Muscle of back (tissue), 11 donors: ENCODE data around the gene CAMK2B. TPM values are rescaled to one million over a fixed set of nuclear protein-coding genes. Genes with fewer than 3 reads are reported as not detected.

ENCODE experiments used
- DNase-seq, 3 donors: peaks; one replicate each; pipeline versions ENCODE4 v3.0.0 to v3.0.0-alpha.2; 2013
- polyA plus RNA-seq, 10 donors: library from polyadenylated mRNA; unstranded; fragments of 120-200 nt; gene quantifications; one replicate each; pipeline ENCODE4 v1.2.1, GENCODE V29; 2013; ENCODE audit not compliant: insufficient read length in 10 of 10

Gene CAMK2B
- polyA plus RNA-seq, 10 donors = 4.0 to 19.0 (median 12.2) TPM

DNA sequence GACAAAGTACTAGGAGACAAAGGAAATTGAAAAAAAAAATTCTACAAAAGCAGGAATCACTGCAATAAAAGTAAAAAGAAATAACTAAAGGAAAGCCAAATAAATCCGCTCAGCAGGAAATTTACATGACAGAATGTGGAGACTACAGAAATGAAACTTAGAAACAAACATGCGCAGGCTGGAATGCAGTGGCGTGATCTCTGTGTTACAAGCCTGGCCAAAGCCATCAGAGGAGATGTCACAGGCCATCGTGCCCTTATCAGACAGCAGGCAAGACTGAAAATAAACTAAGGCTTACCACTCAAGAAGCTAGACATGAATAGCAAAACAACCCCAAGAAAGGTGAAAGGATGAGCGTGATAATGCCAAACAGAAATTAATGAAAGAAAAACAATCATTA lies 6.3 kb upstream of the CAMK2B start:
- no peak for DNase-seq

DNA sequence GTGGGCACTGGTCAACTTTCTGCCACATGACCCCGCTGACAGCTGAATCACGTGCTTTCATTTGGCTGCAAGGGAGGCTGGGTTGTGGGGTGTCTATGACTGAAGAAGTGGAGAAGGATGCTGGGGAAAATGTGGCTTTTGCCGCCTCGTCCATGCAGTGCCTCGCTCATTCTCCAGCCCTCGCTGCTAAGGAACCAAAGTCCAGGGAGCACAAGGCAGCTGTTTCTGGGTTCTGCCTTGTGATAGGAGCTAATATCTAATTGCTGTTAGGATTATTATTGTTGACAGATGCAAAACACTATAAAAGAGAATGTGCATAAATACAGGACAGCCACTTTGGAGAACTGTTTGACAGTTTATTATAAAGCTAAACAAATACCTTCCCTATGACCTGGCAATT lies 4.9 kb upstream of the CAMK2B start:
- no peak for DNase-seq

DNA sequence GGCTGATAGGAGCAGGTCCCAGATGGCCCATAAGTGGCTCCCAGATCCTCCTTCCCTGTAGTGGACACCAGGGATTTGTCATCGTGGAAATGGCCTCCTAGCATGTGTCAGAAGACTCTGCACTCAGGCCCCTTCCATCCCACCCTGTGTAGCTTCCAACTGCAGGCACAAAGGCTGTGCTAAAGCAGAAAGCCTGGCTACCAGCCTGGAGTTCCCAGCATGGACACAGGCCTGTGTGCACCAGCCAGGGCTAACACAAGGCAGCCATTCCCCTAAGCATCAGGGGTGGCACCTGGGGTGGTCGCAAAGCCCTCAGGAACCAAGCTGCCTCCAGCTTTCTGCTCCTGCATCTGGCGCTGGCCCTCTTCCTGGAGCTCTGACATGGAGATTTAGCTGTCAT lies 4.5 kb upstream of the CAMK2B start:
- DNase-seq = no peak

DNA sequence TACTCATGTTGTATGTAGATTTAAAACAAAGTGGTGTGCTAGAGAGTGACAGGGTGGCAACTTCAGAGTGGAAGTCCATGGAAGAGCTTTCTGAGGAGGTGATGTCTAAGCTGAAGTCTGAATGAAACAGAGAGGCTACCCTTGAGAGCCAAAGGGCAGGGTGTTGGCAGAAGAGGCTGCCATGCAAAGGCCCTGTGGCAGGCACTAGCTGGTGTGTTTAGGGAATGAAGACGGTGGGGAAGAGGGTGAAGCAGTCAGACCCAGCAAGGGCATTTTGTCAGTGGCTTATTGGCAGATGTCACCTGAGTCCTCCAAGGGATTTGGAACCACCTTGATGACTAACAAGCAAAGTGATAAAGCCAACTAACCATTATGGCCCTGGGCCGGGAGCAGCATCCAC lies 3.7 kb upstream of the CAMK2B start:
- no peak for DNase-seq

DNA sequence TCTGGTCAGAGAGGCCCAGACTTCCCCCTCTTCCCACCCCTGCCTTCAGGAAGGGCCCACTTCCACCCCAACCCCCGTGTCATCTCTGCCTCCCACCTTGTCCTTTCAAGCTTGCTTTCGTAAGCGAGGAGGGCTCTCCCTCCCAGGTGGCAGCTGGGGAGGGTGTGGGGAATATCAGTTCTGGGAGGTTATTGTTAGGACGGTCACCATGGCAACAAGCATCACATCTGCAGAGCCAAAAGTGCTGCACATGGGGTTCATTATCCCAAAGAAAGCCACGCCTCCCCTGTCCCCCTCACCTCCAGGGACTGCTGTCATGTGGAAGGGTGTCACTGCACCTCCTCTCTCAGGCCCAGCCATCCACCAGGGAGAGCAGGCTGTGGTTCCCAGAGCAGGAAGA lies 2.6 kb upstream of the CAMK2B start:
- DNase-seq = no peak

DNA sequence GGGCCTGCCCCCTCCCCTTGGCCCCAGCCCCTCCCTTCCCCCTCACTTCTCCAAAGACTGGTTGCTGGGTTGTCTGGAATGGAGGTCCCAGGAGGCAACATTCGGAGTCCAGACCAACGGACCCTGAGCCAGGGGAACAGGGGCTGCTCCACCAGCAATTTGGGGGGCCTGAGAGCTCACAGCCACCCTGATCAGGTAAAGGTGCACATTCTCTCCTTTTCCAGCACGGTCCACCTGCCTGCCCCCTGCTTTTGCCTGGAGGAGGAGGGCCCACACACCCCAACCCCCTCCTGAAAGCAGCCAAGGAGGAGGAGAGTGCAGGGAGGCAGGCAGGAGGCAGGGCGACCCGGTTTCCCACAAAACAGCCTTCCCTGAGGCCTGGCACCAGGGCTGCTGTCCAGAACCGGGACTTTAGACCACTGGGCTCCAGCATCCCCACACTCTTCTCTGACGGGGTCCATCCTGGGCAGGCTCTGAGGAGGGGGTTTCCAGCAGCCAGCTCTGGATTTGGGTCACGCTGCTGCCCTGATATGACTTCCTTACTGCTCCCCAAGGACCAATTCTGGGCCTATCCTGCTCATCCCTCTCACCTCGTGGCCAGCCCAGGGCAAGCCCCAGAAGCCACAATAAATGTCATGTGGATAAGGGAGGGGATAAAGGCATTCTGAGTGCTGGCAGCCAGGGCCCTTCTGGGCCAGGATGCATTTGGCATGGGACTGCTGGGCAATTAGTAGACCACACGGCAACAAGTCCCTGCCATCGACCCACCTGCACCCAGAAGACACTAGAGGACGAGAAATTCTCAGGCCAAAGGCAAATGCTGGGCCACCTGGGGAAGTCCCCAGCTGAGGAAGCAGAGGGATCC lies 1.1 kb upstream of the CAMK2B start:
- DNase-seq = no peak

DNA sequence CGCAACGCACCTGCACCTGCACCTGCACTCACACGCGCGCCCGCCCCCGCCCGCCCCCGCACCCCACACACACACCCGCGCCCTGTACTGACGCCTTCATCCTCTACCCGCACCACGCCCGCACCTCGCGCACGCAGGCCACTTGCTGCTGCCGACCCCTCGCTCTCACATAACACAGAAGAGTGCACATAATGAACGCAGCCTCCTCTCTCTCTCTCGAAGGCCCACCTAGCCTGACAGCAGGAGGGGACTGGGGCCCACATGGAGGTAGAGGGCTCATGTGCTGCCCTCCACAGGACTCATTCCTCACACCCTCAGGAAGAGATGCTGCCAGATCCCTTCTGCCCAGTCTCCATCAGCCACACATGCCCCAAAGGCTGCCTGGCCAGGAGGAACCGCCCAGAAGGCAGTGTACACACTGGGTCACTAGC lies 432 bp upstream of the CAMK2B start:
- no peak for DNase-seq

DNA sequence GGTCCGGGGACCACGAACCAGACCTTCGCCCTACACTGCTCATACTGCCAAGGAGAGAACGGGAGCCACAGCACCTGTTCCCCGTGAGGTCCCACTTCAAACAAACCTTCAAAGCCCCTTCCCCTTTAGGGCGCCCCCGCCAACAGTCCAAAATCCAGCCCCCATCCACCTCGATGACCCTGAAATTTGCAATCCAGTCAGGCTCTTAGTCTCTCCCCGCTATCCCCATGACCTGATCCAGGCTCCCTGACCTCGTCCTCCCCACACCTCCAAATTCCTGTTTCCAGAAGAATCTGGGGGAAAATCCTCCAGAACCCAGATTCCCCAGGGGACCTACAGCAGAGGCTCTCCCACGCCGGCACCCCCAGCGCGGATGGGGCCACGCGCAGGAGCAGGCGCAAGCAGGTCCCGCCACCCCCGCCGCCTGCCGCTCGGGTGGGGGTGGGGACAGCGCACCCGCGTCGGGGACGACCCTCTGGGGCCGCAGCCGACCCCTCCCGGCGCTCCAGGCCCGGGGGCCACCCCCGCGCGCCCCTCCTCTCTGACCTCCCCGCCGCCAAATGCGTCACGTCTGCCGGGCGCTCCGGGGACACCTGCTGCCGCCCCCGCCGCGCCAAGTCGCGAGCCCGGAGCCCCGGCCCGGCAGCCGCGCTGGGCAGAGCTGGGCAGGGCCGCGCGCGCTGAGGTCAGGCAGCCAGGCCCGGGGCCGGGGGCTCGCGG lies 753 bp downstream of the CAMK2B start:
- no peak for DNase-seq

DNA sequence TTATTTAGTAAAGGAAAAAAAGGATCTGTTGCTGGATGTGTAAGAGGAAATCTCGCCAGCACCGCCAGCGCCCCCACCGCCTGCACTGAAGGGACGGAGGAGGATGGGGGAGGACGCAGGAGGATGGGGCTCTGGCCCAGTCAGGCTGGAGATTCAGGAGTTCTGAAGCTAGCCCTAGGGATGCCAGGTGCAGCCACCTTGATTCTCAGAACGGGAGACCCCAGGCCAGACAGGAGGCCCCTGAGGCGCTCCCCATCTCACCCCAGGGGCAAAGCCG lies 1.3 kb downstream of the CAMK2B start:
- DNase-seq = no peak

DNA sequence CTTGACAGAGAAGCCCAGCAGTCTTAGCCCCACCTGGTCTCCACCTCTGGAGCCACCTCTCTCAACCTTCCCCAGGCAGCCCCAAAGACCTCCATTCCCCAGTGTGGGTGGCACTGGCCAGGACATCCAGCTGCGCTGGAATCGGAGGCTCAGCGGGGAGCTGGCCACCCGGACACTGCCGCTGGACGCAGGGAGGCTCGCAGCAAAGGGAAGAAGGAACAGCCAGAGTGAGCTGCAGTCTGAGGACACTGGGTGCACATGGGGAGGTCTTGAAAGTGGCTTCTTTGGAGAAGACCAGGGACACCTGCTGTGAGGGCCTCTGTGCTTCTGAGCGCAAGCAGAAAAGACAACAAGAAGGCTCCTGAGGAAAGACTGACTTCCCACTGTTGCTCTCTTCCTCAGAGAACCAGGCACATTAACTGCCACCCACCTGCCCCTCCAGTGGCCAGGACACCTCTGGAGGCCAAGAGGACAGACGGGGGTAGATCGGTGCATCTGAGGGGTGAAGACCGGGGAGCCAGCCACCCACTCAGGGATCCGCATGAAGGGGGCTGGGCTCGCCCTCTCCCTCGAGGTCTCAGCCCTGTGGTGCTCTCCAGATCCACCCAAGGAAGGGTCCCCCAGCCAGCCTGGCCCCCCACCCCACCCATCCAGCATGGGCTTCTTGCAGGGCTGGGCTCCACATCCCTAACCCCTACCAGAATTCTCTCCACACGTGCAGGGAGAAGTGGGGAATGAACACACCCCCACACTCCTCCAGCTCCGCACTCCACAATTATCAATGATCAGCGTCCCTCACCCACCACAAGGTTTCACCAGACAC lies 1.8 kb downstream of the CAMK2B start:
- DNase-seq = no peak

DNA sequence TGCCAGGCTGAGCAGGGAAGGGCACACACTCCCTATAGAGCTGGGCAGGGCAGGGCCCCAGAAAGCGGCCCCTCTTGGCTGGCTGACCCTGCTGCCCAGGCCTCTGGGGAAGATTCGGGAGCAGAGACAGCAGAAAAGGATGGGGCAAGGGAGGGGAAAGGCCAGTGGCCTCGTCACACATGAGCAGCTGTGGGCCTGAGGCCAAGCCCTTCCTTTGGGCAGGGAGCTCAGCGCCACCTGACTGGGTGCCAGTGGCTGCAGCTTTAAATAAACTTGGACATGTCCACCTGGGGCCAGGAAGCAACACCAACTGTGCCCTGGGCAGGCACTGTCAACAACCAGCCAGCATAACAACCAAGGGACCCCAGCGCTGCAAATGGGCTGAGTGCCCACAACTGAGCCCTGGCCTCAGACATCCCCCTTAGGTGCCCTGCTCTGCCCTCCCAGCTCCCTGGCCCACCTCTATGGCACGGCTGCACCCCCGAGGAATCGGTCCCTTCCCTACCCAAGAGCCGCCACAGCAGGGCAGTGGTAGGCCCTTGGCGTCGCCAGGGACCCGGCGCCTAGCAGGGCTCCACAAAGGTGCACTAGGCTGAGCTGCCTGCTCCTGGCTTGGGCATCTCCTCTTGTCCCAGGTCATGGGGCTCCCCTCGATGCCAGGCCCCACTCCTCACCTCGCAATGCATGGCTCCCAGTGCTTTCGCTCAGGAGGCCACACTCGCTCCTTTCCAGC lies 2.6 kb downstream of the CAMK2B start:
- DNase-seq = peak in 2 of 3 donors; percentile 41 to 45

DNA sequence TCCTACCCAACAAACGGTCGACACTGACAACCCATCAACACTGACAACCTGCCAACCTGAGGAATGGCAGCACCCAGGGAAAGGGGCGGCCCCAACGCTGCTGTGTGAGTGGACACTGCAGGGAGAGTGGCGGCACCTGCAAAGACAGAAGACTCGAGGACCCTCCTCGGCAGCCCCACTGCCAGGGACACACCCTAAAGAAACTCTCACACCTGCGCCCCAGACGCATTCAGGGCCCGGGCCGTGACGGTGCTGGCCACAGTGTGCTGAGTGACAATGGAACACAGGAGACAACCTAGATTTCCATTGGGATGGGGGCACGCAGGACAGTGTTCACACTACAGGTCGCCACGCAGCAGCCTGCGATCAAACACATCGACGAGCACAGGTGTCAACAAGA lies 3.6 kb downstream of the CAMK2B start:
- DNase-seq = no peak

DNA sequence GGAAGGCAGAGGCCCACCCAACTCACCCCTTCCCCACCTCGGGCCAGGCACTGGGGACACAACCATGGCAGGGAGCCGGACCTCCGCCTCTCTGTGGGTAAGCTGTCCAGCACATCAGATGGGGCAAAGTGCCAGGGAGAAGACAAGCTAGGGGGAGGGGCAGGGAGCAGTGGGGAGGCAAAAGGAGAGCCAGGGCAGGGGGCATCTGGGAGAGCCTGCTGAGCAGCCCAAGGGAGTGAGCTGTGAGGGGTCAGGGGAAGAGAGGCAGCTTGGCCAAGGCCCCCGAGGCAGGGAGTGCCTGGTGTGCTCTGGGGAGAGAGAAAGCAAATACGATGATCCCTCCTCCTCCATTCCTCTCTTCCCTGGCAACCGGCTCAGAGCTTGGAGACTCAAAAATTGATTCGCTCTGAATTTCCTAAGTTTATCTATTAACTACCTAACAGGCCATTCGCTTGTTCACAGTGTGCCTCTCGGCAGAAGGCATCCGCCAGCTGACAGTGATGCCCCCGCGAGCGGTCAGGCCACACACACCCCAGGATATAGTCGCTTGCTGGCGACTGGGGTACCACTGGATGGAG lies 4.5 kb downstream of the CAMK2B start:
- DNase-seq = no peak

DNA sequence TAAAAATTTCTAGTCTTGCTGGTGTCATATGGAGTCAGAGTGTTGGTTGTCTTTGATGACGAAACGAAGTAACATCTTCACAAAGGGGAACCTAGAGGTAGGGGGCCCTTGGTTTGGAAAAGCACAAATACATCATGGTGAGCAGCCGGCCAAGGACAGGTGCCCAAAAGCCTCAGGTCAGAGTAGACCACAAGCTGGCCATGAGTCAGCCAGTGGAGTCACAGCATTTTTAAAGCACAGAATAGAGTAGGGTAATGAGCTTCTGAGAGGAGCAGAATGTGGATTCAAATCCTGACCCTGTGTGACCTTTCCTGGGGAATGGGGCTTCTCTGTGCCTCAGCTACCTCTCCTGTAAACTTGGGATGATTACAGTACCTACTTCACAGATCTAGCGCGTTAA lies 5.3 kb downstream of the CAMK2B start:
- DNase-seq = no peak

DNA sequence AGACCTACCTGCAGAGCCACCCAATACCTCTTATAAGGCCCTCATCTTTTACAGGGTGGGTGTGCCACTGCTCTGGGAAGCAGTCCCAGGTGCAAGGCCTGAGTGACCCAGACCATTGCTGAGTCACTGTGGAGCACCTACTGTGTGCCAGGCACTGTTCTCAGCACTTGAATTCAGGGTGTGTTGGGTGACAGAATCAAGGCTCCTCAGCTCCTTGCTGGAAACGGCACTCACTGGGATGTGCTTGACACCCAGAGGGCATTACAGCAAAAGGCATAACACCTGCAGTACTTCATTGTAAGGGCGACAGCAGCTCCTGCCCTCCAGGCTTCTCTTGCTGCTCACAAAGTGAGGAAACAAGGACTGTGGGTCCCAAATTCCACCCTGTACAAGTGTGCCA lies 7.1 kb downstream of the CAMK2B start:
- DNase-seq = no peak

DNA sequence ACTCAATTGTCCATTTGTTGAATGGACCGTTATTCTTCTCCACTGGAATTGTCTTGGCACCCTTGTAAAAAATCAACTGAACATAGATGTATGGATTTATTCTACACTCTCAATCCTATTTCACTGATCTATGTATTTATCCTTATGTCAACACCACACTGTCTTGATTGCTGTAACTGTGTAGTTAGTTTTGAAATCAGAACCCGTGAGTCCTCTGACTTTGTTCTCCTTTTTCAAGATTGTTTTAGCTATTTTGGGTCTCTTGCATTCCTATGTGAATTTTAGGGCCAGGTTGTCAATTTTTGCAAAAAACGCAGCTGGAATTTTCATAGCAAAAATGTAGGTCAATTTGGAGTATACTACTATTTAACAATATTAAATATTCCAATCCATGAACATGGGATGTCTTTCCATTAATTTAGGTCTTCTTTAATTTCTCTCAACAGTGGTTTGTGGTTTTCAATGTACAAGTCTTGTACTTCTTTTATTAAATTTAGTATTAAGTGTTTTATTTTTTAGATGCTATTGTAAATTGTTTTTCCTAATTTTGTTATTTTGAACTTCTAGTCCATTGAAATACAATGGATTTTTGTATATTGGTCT lies 10.0 kb downstream of the CAMK2B start:
- DNase-seq = no peak

DNA sequence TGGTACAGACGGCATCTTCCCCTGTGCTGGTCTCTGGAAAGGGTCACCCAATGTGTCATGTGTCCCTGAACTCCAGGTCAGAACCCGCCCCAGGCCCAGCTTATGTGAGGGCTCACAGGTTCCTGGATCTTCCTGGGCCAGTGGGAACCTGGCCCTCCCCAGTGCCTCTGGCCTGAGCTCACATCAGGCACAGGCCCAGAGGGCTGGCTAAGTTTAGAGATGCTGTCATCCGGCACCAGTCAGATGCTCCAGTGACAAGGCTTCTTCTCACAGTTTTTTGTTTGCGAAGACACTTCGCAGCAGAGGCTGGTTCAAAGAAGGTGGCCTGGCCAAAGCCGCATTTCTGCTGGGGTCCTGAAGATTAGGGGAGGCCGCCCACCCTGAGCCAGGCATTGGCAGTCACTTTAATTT lies 11.8 kb downstream of the CAMK2B start:
- no peak for DNase-seq

DNA sequence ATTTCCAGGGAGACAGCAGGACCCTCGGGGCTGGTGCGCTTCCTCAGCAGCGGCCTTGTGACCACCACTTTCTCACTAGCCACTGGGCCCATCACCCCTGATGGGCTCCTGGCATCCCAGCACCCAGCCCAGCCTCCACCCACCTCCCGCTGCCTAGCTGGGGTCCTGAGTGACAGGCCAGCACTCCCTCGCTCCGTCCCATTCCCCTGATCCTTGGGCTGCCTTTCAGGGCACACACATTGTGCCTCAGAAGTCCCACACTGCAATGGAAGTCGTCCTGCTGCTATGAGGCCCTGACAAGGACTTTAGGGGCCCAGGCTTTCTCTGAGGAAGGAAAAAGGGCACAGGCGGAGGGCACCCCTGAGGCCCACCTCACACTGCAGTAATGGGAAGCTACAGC lies 12.4 kb downstream of the CAMK2B start:
- no peak for DNase-seq

DNA sequence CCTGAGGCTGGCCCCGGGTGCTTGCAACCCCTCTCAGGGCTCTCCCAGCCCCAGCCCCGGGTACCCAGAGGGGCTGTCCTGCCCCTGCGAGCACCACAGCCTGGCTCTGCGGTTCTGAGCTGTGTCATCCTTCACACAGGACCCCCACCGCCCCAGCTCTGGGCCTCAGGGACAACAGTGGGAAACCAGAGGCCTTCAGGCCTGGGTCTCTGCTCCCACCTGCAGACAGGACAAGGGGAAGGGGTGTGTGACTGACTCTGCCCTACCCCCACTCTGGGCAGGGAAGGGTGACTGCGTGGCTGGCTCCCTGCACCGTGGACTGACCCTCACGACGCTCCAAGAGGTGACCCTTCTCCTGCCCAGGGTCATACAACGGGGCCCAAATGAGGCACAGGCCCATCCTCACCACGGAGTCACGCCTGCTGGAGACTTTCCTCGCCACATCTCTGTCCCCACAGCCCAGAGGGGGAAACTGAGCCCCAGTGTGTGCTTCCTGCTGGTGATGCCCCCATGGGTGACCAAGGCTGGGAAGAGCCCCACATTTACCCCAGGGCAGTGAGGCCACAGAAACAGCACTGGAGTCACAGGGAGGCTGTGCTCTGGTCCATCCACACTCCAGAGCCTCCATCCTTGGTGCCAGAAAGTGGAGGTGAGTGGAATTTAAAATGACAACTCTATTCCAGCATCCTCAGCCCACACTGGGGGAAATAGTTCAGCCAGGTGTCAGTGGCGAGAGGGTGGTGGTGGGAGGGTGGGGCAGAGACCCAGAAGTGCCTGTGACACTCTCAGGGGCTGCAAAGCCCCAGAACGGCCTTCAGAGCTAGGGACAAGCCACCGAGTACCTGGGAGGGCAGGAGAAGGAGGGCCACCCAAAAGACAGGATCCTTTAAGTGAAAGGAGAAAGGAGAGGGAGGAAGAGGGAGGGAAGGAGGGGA lies 13.6 kb downstream of the CAMK2B start:
- no peak for DNase-seq

DNA sequence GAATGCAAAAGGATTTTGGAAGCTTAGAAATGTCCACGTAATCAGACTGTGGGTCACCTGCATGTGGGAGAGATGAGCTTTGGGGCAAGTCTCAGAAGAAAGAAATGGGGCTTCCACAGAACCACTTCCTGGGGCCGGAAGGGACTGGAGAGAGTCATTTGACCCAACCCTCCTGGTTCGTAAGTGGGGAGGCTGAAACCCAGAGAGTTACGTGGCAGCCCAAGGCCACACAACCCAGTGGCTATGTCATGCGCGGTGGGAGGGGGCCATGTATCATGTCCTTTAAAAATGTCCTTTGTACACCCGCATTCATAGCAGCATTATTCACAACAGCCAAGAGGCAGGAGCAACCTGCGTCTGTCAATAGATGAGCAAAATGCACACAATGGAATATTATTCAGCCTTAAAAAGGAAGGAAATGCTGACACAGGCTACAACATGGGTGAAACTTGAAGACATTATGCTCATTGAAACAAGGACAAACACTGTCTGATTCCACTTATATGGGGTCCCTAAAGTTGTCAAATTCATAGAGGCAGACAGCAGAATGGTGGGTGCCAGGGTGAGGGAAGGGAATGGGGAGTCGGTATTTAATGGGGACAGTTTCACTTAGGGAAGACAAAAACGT lies 15.1 kb downstream of the CAMK2B start:
- no peak for DNase-seq
